ENCODE data around the gene RNF224.

GRCh38 chr9:137273611-137274320, 46.5 kb downstream of the RNF224 start:
- TF ChIP-seq, protein P1, sequence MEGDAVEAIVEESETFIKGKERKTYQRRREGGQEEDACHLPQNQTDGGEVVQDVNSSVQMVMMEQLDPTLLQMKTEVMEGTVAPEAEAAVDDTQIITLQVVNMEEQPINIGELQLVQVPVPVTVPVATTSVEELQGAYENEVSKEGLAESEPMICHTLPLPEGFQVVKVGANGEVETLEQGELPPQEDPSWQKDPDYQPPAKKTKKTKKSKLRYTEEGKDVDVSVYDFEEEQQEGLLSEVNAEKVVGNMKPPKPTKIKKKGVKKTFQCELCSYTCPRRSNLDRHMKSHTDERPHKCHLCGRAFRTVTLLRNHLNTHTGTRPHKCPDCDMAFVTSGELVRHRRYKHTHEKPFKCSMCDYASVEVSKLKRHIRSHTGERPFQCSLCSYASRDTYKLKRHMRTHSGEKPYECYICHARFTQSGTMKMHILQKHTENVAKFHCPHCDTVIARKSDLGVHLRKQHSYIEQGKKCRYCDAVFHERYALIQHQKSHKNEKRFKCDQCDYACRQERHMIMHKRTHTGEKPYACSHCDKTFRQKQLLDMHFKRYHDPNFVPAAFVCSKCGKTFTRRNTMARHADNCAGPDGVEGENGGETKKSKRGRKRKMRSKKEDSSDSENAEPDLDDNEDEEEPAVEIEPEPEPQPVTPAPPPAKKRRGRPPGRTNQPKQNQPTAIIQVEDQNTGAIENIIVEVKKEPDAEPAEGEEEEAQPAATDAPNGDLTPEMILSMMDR (IDR thresholded peaks at IDR 0.05; ENCODE audit: low read depth, low read length) = no peak
- no peak for TF ChIP-seq EZH2phosphoT487 (IDR thresholded peaks at IDR 0.05; ENCODE audit: low read depth)

Measured in OCI-LY3 (cell line).